DOHH2 (cell line): ENCODE measurements around the gene RAPGEF1.

Source experiments
- H3F3A ChIP-seq: fragments of 200-600 bp; sonication (generic), shearing (Covaris generic); 2 replicates; pipeline ENCODE4 v1.6.0; 2016; ENCODE audit warnings: antibody characterized with exemption, mild to moderate bottlenecking; ENCODE audit not compliant: control insufficient read depth, insufficient read depth
- H3K27ac ChIP-seq: fragments of 200-600 bp; sonication (generic); 2 replicates; pipeline ENCODE4 v1.5.1; 2014; ENCODE audit warnings: low read depth, mild to moderate bottlenecking, low read length, moderate library complexity
- H3K27me3 ChIP-seq: fragments of 200-600 bp; sonication (generic); 2 replicates; pipeline ENCODE4 v1.6.1; 2014; ENCODE audit warnings: mild to moderate bottlenecking, low read length, mixed read lengths; ENCODE audit not compliant: control insufficient read depth
- H3K36me3 ChIP-seq: fragments of 200-600 bp; sonication (generic); 2 replicates; pipeline ENCODE4 v1.6.1; 2014; ENCODE audit warnings: mild to moderate bottlenecking, low read length, moderate library complexity, mixed read lengths; ENCODE audit not compliant: control insufficient read depth
- H3K4me1 ChIP-seq: fragments of 200-600 bp; sonication (generic); 2 replicates; pipeline ENCODE4 v1.6.1; 2014; ENCODE audit warnings: mild to moderate bottlenecking, low read length, mixed read lengths; ENCODE audit not compliant: control insufficient read depth
- H3K4me2 ChIP-seq: fragments of 200-600 bp; sonication (generic); 2 replicates; pipeline ENCODE4 v1.6.0; 2014; ENCODE audit warnings: mild to moderate bottlenecking, low read length, moderate library complexity
- H3K4me3 ChIP-seq: fragments of 200-600 bp; sonication (generic); 2 replicates; pipeline ENCODE4 v1.5.1; 2014; ENCODE audit warnings: mild to moderate bottlenecking, low read length, mixed read lengths
- H3K79me2 ChIP-seq: fragments of 200-600 bp; sonication (generic); 2 replicates; pipeline ENCODE4 v1.6.1; 2014; ENCODE audit warnings: mild to moderate bottlenecking, low read length, mixed read lengths; ENCODE audit not compliant: control insufficient read depth
- H3K9me2 ChIP-seq: fragments of 200-600 bp; sonication (generic); replicated peaks from 2 replicates; pipeline ENCODE4 v1.6.1; 2014; ENCODE audit warnings: mild to moderate bottlenecking, low read length, mixed read lengths; ENCODE audit not compliant: control insufficient read depth
- H3K9me3 ChIP-seq: fragments of 200-600 bp; sonication (generic); 2 replicates; pipeline ENCODE4 v1.6.1; 2014; ENCODE audit warnings: antibody characterized with exemption, low read length, mixed read lengths; ENCODE audit not compliant: control insufficient read depth, insufficient read depth
- H4K20me1 ChIP-seq: fragments of 200-600 bp; sonication (generic); 2 replicates; pipeline ENCODE4 v1.6.0; 2014; ENCODE audit warnings: low read depth, mild to moderate bottlenecking, antibody characterized with exemption, low read length, moderate library complexity; ENCODE audit not compliant: control insufficient read depth, insufficient read depth
- EZH2phosphoT487 ChIP-seq: fragments of 200-600 bp; sonication (generic); IDR thresholded peaks from 2 replicates; pipeline ENCODE4 v1.6.1; 2017; ENCODE audit warnings: borderline replicate concordance, mild to moderate bottlenecking, antibody characterized with exemption, low read length, moderate library complexity, mixed read lengths
- TF ChIP-seq, protein P1 (sequence below): fragments of 200-600 bp; sonication (generic); IDR thresholded peaks from one replicate; pipeline ENCODE4 v1.5.1; 2014; ENCODE audit warnings: antibody characterized with exemption, mild to moderate bottlenecking, low read depth, low read length; ENCODE audit not compliant: poor library complexity, severe bottlenecking

Gene RAPGEF1

DNA sequence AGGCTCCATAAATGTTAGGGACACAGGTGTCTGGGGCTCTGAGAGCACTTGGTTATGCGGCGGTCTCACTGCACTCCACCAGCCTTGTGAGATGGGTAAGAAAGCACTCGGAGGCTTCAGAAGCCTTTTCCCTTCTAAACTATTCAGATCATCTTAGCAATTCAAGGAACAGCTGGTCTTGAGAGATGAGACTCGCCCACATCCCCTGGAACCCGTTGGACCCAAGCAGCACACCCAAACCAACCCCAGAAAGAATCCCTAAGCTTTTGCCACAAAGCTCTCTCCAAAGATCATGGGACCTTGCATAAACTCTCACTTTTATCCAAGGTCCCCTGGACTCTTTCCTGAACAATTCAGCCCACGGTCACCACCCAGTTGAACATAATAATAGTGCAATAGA lies 90.2 kb downstream of the RAPGEF1 start:
- H3K9me2 ChIP-seq: no peaks in the 10 kb centered on the region
- peaks cover 67% of the 10 kb centered on the region for H3K79me2 ChIP-seq
- no peak overlapping the region for H3K27ac ChIP-seq
- H4K20me1 ChIP-seq: peaks cover 6% of the 10 kb centered on the region; the same call in 1 of the 2 replicates
- no peak for TF ChIP-seq EZH2phosphoT487
- TF ChIP-seq, protein P1, sequence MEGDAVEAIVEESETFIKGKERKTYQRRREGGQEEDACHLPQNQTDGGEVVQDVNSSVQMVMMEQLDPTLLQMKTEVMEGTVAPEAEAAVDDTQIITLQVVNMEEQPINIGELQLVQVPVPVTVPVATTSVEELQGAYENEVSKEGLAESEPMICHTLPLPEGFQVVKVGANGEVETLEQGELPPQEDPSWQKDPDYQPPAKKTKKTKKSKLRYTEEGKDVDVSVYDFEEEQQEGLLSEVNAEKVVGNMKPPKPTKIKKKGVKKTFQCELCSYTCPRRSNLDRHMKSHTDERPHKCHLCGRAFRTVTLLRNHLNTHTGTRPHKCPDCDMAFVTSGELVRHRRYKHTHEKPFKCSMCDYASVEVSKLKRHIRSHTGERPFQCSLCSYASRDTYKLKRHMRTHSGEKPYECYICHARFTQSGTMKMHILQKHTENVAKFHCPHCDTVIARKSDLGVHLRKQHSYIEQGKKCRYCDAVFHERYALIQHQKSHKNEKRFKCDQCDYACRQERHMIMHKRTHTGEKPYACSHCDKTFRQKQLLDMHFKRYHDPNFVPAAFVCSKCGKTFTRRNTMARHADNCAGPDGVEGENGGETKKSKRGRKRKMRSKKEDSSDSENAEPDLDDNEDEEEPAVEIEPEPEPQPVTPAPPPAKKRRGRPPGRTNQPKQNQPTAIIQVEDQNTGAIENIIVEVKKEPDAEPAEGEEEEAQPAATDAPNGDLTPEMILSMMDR: no peak
- peaks cover 40% of the 10 kb centered on the region for H3K4me1 ChIP-seq
- H3K36me3 ChIP-seq: peaks cover 72% of the 10 kb centered on the region
- H3K9me3 ChIP-seq: no peaks in the 10 kb centered on the region
- no peak overlapping the region for H3K4me3 ChIP-seq
- no peak overlapping the region for H3K4me2 ChIP-seq
- peaks cover 1% of the 10 kb centered on the region; the same call in 1 of the 2 replicates for H3F3A ChIP-seq
- H3K27me3 ChIP-seq: no peaks in the 10 kb centered on the region

DNA sequence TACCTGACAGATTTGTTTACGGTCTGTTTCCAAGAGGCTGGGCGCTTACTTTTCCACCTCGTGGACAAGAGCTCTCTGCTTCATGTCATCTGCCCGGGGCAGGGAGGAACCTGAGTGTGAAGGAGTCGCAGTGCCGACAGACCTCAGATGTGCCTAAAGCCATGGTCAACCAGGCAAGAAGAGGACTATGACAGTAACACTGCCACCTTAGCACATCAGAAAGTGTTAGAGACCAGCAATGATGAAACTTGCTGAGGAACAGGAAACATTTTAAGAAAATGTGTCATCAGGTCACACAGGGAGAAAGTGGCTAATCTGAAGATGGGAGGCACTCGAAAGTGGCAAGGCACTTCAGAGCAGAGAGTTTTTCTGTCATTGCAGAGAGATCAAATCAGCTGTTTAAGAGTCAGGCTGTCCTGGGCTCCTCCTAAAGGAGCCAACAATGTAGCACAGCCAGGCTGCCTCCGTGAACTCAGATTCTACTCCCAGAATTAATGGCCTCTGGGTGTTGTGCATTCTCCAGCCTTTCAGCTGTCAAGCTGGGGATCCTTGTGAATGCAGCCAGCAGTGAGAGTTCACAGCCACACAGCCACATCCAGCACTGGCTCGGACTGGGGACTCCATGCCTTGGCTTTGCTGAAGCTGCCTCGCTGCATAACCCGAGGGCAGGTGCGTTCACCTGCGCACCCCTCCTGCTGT lies 94.6 kb downstream of the RAPGEF1 start:
- no peak for TF ChIP-seq EZH2phosphoT487
- TF ChIP-seq, protein P1: no peak
- peaks cover 37% of the 10 kb centered on the region for H3K79me2 ChIP-seq
- H3K4me2 ChIP-seq: no peak overlapping the region
- H3K4me3 ChIP-seq: no peak overlapping the region
- H3K9me2 ChIP-seq: no peaks in the 10 kb centered on the region
- no peaks in the 10 kb centered on the region; the same call in 1 of the 2 replicates for H4K20me1 ChIP-seq
- H3K27ac ChIP-seq: no peak overlapping the region
- H3F3A ChIP-seq: no peaks in the 10 kb centered on the region
- no peaks in the 10 kb centered on the region for H3K9me3 ChIP-seq
- H3K36me3 ChIP-seq: peaks cover 82% of the 10 kb centered on the region
- H3K4me1 ChIP-seq: 0 out of 2 replicates have a peak, but pooled peaks cover 4% of the 10 kb centered on the region
- H3K27me3 ChIP-seq: no peaks in the 10 kb centered on the region

DNA sequence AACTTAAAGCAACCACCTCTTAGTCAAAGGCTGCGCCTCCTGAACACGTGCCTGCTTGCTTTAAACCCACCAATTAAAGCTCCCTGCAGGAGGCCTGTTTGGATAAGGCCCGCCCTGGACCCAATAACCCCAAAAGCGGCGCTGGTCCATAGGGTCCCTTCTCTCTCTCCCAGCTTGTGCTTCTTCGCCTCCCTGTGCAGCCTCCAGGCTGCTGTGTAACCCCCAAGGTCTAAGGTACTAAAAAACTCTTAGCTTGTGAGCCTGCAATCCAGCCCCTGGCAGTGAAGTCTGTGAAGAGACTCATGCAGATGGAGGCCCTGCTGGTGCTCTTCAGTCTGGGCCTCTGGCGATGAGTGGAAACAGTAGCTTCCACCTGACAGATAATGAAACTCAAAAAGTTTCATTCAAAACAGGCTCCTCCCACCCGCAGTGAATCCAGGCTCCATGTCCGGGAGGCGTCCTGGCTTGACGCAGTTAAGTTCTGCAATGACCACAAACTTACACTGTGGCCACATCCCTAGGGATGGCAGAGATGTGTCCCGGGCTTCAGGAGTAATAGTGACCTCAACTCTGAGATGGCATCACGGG lies 97.3 kb downstream of the RAPGEF1 start:
- peaks cover 30% of the 10 kb centered on the region for H3K79me2 ChIP-seq
- peaks cover 92% of the 10 kb centered on the region for H3K36me3 ChIP-seq
- H3K27me3 ChIP-seq: no peaks in the 10 kb centered on the region
- H3K4me1 ChIP-seq: 0 out of 2 replicates have a peak, but pooled peaks cover 4% of the 10 kb centered on the region
- no peak overlapping the region for H3K4me2 ChIP-seq
- TF ChIP-seq EZH2phosphoT487: no peak
- TF ChIP-seq, protein P1: no peak
- H4K20me1 ChIP-seq: no peaks in the 10 kb centered on the region; the same call in 1 of the 2 replicates
- H3K9me2 ChIP-seq: no peaks in the 10 kb centered on the region
- no peaks in the 10 kb centered on the region for H3F3A ChIP-seq
- H3K27ac ChIP-seq: no peak overlapping the region
- H3K9me3 ChIP-seq: no peaks in the 10 kb centered on the region
- no peak overlapping the region for H3K4me3 ChIP-seq
